ENCODE measurements around the gene RPN2.

RPN2 gene

DNA sequence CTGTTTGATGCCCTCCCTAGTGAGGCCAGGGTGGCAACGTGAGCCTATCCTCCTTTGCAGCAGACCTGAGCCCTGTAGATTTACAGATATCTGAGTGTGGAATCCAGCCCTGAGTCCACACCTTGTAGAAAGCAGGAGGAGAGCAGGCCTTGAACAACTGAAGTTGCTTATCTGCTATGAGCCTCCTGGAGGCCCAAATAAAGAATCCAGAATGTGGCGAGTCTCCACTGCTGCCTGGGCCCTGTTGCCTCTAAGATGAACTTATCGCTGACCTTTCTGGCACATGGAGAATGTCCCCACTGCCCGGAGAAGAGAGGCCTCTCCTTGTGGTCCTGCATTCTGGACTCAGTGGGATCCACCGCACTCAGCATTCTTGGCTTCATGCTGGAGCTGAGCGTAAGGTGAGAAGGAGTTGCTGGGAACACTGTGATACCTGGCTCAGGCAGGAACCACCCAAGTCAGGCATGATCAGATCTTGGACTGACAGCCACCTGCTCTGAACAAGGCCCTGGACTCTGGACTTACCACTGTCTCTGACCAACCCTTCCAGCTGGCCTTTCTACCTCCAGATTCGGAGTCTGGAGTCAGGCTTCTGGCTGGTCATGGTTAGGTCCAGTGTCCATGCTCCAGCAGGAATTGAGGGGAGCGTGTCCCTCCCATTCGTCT lies 104.5 kb downstream of the RPN2 start:
- H3K36me3 ChIP-seq: no peaks in the 10 kb centered on the region
- no peaks in the 10 kb centered on the region for H3K9me3 ChIP-seq (ENCODE audit: severe bottlenecking)
- no peaks in the 10 kb centered on the region for H3K27me3 ChIP-seq (ENCODE audit: insufficient read depth, low read depth, severe bottlenecking)
- no peak for DNase-seq
- H3K27ac ChIP-seq: no peak overlapping the region
- H3K4me3 ChIP-seq (ENCODE audit: low read depth, low read length): no peak overlapping the region
- TF ChIP-seq, protein P1, sequence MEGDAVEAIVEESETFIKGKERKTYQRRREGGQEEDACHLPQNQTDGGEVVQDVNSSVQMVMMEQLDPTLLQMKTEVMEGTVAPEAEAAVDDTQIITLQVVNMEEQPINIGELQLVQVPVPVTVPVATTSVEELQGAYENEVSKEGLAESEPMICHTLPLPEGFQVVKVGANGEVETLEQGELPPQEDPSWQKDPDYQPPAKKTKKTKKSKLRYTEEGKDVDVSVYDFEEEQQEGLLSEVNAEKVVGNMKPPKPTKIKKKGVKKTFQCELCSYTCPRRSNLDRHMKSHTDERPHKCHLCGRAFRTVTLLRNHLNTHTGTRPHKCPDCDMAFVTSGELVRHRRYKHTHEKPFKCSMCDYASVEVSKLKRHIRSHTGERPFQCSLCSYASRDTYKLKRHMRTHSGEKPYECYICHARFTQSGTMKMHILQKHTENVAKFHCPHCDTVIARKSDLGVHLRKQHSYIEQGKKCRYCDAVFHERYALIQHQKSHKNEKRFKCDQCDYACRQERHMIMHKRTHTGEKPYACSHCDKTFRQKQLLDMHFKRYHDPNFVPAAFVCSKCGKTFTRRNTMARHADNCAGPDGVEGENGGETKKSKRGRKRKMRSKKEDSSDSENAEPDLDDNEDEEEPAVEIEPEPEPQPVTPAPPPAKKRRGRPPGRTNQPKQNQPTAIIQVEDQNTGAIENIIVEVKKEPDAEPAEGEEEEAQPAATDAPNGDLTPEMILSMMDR (IDR thresholded peaks at IDR 0.05; ENCODE audit: low read depth, low read length): no peak

GRCh38 chr20:37284691-37285161 lies 105.6 kb downstream of the RPN2 start:
- TF ChIP-seq, protein P1 (IDR thresholded peaks at IDR 0.05; ENCODE audit: low read depth, low read length): no peak
- no peaks in the 10 kb centered on the region for H3K27me3 ChIP-seq (ENCODE audit: insufficient read depth, low read depth, severe bottlenecking)
- no peak for DNase-seq
- H3K9me3 ChIP-seq (ENCODE audit: severe bottlenecking): no peaks in the 10 kb centered on the region
- no peak overlapping the region for H3K27ac ChIP-seq
- H3K4me3 ChIP-seq (ENCODE audit: low read depth, low read length): no peak overlapping the region
- H3K36me3 ChIP-seq: peaks cover 3% of the 10 kb centered on the region; the same call in 1 of the 2 replicates

DNA sequence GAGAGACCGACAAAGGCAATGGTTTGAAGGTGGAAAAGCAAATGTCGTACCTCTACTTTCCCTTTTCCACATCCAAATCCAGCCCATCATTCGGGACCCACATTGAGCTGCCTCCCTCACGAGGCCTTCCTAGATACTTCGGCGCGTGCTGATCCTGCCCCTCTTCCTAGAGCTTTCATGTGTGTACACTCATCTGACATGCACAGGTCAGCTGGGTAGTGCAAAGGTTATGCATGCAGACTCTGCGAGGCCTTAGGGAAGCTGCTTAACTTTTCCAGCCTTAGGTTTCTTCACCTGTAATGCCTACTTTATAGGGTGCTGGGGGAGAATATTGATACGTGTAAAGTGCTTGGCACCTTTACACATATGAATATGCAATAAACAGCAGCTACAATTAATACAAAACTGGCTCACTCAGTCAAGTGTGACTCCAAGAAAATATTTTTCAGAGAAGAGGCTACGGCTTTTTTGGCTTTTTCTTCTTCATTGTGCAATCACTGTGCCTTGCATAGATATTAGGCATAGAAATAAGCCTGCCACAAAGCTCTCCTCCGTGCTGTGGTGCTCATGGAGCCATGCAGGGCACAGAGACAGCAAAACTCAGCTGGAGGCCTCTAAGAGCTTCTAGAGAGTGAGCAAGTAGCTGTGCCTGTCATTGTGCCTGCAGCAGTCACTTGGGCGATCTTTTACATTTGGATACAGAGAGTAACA lies 106.7 kb downstream of the RPN2 start:
- Histone ChIP-seq H3K4me3 (ENCODE audit: low read depth, low read length) (no peak overlapping the region), H3K27ac (no peak overlapping the region), H3K36me3 (peaks cover 4% of the 10 kb centered on the region; the same call in 1 of the 2 replicates), H3K27me3 (ENCODE audit: insufficient read depth, low read depth, severe bottlenecking) (no peaks in the 10 kb centered on the region), H3K9me3 (ENCODE audit: severe bottlenecking) (no peaks in the 10 kb centered on the region)
- TF ChIP-seq, protein P1 (IDR thresholded peaks at IDR 0.05; ENCODE audit: low read depth, low read length): no peak
- no peak for DNase-seq

DNA sequence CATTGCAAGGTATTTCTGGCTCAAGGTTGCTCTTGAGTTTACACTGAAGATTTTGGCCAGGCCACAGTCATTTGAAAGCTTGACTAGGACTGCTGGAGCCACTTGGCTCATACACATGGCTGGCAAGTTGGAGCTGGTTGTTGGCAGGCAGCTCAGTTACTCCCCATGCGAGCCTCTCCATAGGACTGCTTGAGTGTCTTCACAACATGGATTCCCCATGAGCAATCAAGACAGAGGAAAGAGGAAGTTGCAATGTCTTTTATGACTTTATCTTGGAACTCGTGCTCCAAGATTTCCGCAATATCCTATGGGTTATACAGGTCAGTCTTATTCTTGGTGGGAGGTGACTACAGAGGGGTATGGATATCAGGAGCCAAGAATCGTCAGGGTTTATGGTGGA lies 109.0 kb downstream of the RPN2 start:
- Histone ChIP-seq H3K27ac (no peak overlapping the region), H3K9me3 (ENCODE audit: severe bottlenecking) (no peaks in the 10 kb centered on the region), H3K4me3 (ENCODE audit: low read depth, low read length) (no peak overlapping the region), H3K27me3 (ENCODE audit: insufficient read depth, low read depth, severe bottlenecking) (no peaks in the 10 kb centered on the region), H3K36me3 (peaks cover 14% of the 10 kb centered on the region)
- DNase-seq: no peak
- TF ChIP-seq, protein P1 (IDR thresholded peaks at IDR 0.05; ENCODE audit: low read depth, low read length): no peak

- Histone ChIP-seq H3K27ac (peak overlapping the region; percentile 90), H3K27me3 (ENCODE audit: insufficient read depth, low read depth, severe bottlenecking) (no peaks in the 10 kb centered on the region), H3K4me3 (ENCODE audit: low read depth, low read length) (peak overlapping the region; percentile 84), H3K9me3 (ENCODE audit: severe bottlenecking) (no peaks in the 10 kb centered on the region), H3K36me3 (peaks cover 21% of the 10 kb centered on the region)
- no peak for DNase-seq
- TF ChIP-seq, protein P1 (IDR thresholded peaks at IDR 0.05; ENCODE audit: low read depth, low read length): no peak
These were observed 111.2 kb downstream of the RPN2 start for GRCh38 chr20:37290158-37290810.

Data from WERI-Rb-1 (cell line).